Liver (tissue), 9 donors: ENCODE measurements around the gene JAML. TPM values are rescaled to one million over a fixed set of nuclear protein-coding genes. Genes with fewer than 3 reads are reported as not detected.

Experiments used
- DNase-seq: peaks from one replicate; pipeline ENCODE4 v3.0.0-alpha.2; 2017; ENCODE audit warnings: low spot score
- H3K27ac ChIP-seq, 2 donors: one replicate each; pipeline ENCODE4 v1.7.0; 2013; ENCODE audit warnings: inconsistent platforms in 2 of 2, low read length in 2 of 2, control low read depth in 1 of 2, low read depth in 1 of 2, mild to moderate bottlenecking in 1 of 2
- H3K27me3 ChIP-seq, 4 donors: one replicate each; pipeline versions ENCODE4 v1.6.1 to v1.7.0; 2013; ENCODE audit warnings: low read length in 3 of 4, inconsistent platforms in 1 of 4, mild to moderate bottlenecking in 1 of 4, moderate library complexity in 1 of 4; ENCODE audit not compliant: control insufficient read depth in 4 of 4, insufficient read depth in 4 of 4
- H3K36me3 ChIP-seq, 4 donors: one replicate each; pipeline versions ENCODE4 v1.6.1 to v1.7.0; 2013; ENCODE audit warnings: low read length in 3 of 4, mild to moderate bottlenecking in 3 of 4, low read depth in 1 of 4, moderate library complexity in 1 of 4; ENCODE audit not compliant: control insufficient read depth in 4 of 4, insufficient read depth in 3 of 4
- H3K4me1 ChIP-seq, 4 donors: one replicate each; pipeline versions ENCODE4 v1.6.1 to v1.7.0; 2013; ENCODE audit warnings: low read length in 3 of 4, mild to moderate bottlenecking in 3 of 4, moderate library complexity in 1 of 4; ENCODE audit not compliant: control insufficient read depth in 4 of 4, insufficient read depth in 4 of 4
- H3K4me3 ChIP-seq, 3 donors: one replicate each; pipeline versions ENCODE4 v1.6.1 to v1.7.0; 2013; ENCODE audit warnings: low read length in 3 of 3, control low read depth in 1 of 3, low read depth in 1 of 3, mild to moderate bottlenecking in 1 of 3
- H3K9ac ChIP-seq, 2 donors: one replicate each; pipeline ENCODE4 v1.7.0; 2013; ENCODE audit warnings: low read length in 2 of 2, mild to moderate bottlenecking in 2 of 2, moderate library complexity in 2 of 2, control low read depth in 1 of 2, low read depth in 1 of 2
- H3K9me3 ChIP-seq, 4 donors: one replicate each; pipeline versions ENCODE4 v1.6.1 to v1.7.0; 2013; ENCODE audit warnings: low read length in 3 of 4; ENCODE audit not compliant: control insufficient read depth in 4 of 4
- ATF3 ChIP-seq: IDR thresholded peaks from 2 replicates; pipeline ENCODE4 v1.6.1; 2016; ENCODE audit warnings: antibody characterized with exemption
- CTCF ChIP-seq: fragments of 150-350 bp; IDR thresholded peaks from 2 replicates; pipeline ENCODE4 v1.5.1; 2017; ENCODE audit warnings: improper control_type of control experiment, low read depth, low read length; ENCODE audit not compliant: missing input control
- EGR1 ChIP-seq, 2 donors: IDR thresholded peaks; 2 replicates each; pipeline ENCODE4 v1.6.1; 2016 to 2018; ENCODE audit warnings: antibody characterized with exemption in 2 of 2, low read depth in 2 of 2
- FOXA1 ChIP-seq: IDR thresholded peaks from 2 replicates; pipeline ENCODE4 v1.6.1; 2016; ENCODE audit warnings: antibody characterized with exemption
- FOXA2 ChIP-seq: IDR thresholded peaks from 2 replicates; pipeline ENCODE4 v1.6.1; 2016; ENCODE audit warnings: antibody characterized with exemption
- GABPA ChIP-seq, 2 donors: IDR thresholded peaks in 1 of 2; conservative IDR thresholded peaks in 1 of 2; 2 replicates each; pipeline ENCODE4 v1.6.1; 2016; ENCODE audit warnings: antibody characterized with exemption in 2 of 2, mild to moderate bottlenecking in 1 of 2, moderate library complexity in 1 of 2
- HNF4A ChIP-seq, 2 donors: conservative IDR thresholded peaks; 2 replicates each; pipeline ENCODE4 v1.6.1; 2016; ENCODE audit warnings: antibody characterized with exemption in 2 of 2, mild to moderate bottlenecking in 2 of 2
- HNF4G ChIP-seq: IDR thresholded peaks from 2 replicates; pipeline ENCODE4 v1.6.1; 2016; ENCODE audit warnings: antibody characterized with exemption
- JUND ChIP-seq, 2 donors: IDR thresholded peaks; 2 replicates each; pipeline ENCODE4 v1.6.1; 2016; ENCODE audit warnings: antibody characterized with exemption in 2 of 2
- NR2F2 ChIP-seq: IDR thresholded peaks from 2 replicates; pipeline ENCODE4 v1.6.1; 2016; ENCODE audit warnings: antibody characterized with exemption
- RAD21 ChIP-seq, 2 donors: IDR thresholded peaks; 2 replicates each; pipeline ENCODE4 v1.6.1; 2016; ENCODE audit warnings: antibody characterized with exemption in 2 of 2, mild to moderate bottlenecking in 2 of 2
- RXRA ChIP-seq, 2 donors: IDR thresholded peaks; 2 replicates each; pipeline ENCODE4 v1.6.1; 2017 to 2018; ENCODE audit warnings: antibody characterized with exemption in 2 of 2, mild to moderate bottlenecking in 1 of 2
- SP1 ChIP-seq: IDR thresholded peaks from 2 replicates; pipeline ENCODE4 v1.6.1; 2018; ENCODE audit warnings: antibody characterized with exemption, mild to moderate bottlenecking
- TAF1 ChIP-seq: conservative IDR thresholded peaks from 2 replicates; pipeline ENCODE4 v1.6.1; 2016; ENCODE audit warnings: antibody characterized with exemption, mild to moderate bottlenecking
- YY1 ChIP-seq: IDR thresholded peaks from 2 replicates; pipeline ENCODE4 v1.6.1; 2016; ENCODE audit warnings: antibody characterized with exemption, mild to moderate bottlenecking
- ZBTB33 ChIP-seq: IDR thresholded peaks from 2 replicates; pipeline ENCODE4 v1.6.1; 2016; ENCODE audit warnings: antibody characterized with exemption
- WGBS: extraction: QIAGEN DNeasy Blood & Tissue Kit; methylation state at CpG from one replicate; pipeline ENCODE4 v1.1.7; 2013; 5-methylcytosine and 5-hydroxymethylcytosine counted together
- polyA plus RNA-seq, 2 donors: library from polyadenylated mRNA; stranded (reverse) in 1 of 2; unstranded in 1 of 2; fragments of 200-250 nt in 1 of 2; fragments of >200 nt in 1 of 2; fragmentation: Nextera tagmentation in 1 of 2; extraction: Ambion mirVana in 1 of 2; gene quantifications; one replicate each; pipeline versions ENCODE4 v1.2.1 to v1.2.3, GENCODE V29; 2013 to 2015
- total RNA-seq, 2 donors: library from RNA; depleted of rRNA; stranded (reverse); fragments of >200 nt; gene quantifications; one replicate each; pipeline ENCODE4 v1.2.3, GENCODE V29; 2014
- TF ChIP-seq, protein P1 (sequence below): IDR thresholded peaks from 2 replicates; pipeline ENCODE4 v1.6.1; 2016; ENCODE audit warnings: antibody characterized with exemption
- donor health status: healthy.
- donor health status: healthy.
- donor health status: healthy.
- donor health status: healthy.
- donor health status: healthy.

JAML gene
- total and polyA plus RNA-seq, 4 donors, result 2.2 to 13.5 (median 6.5) TPM

DNA sequence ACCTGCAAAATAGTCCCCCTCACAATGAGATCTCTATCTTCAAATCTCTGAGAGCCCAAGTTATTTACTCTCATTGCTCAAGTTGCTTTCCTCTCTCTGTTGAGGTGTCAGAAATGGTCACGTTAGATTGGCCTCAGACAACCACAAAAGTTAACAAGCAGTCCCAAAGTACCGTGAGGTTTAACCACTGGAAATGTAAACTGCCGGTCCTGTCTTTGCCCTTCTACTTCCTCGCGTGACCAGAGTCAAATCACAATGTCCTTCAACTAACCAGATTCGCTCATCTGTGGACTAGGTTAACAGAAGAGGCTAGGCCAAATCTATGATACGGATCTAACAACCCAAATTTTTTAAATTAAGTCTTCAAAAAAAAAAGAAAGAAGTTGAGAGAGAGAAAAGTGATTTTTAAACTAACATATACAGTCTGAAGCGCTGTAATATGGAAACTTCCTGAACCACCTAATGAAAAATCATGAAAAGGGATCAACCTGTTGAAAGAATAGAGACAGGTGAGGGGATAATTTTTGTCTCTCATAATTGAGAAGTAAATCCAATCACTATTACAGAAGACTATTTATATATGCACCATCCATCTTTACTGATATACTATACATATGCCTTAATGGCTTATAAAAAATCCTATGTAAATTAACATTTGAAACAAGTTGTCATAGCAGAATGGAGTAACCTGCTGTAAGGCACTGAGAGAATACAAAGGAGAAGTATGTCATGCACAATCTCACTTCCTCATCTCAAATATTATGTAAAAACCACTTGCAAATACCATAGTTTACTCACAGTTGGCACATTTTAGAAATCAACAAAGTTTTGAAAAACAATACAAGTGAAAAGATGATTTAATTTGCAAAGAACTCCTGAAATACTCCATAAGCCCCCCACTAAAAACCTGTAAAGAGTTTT is 3.3 kb upstream of the JAML start:
- Histone ChIP-seq H3K4me3 (no peak overlapping the region), H3K36me3 (peaks cover 4 to 10% (median 7%) of the 10 kb centered on the region in 4 donors), H3K9ac (no peak overlapping the region), H3K4me1 (no peaks in the 10 kb centered on the region), H3K27me3 (no peaks in the 10 kb centered on the region), H3K27ac (peak overlapping the region; percentile 8 to 23), H3K9me3 (no peaks in the 10 kb centered on the region)
- DNase-seq, result no peak
- 82% methylated on average over 8 of the region's 8 CpGs for WGBS
- TF ChIP-seq NR2F2 (no peak), HNF4G (no peak), HNF4A (conservative IDR thresholded peaks at IDR 0.05) (no peak), FOXA1 (no peak), SP1 (no peak), EGR1 (IDR thresholded peaks at IDR 0.05; ENCODE audit: low read depth in 2 of 2) (no peak), YY1 (no peak), RXRA (IDR thresholded peaks at IDR 0.05) (no peak), GABPA (IDR thresholded peaks at IDR 0.05 in 1 of 2, conservative IDR thresholded peaks at IDR 0.05 in 1 of 2) (no peak), CTCF (no peak), ZBTB33 (no peak), JUND (IDR thresholded peaks at IDR 0.05) (no peak), FOXA2 (no peak), TAF1 (no peak)
- TF ChIP-seq, protein P1, sequence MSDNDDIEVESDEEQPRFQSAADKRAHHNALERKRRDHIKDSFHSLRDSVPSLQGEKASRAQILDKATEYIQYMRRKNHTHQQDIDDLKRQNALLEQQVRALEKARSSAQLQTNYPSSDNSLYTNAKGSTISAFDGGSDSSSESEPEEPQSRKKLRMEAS, result no peak

GRCh38 chr11:118226781-118227180 is 2.0 kb upstream of the JAML start:
- peaks cover 0 to 5% (median 1%) of the 10 kb centered on the region in 4 donors for H3K36me3 ChIP-seq
- 83% methylated on average over 2 of the region's 2 CpGs for WGBS
- H3K9ac ChIP-seq, result no peak overlapping the region
- TF ChIP-seq GABPA (IDR thresholded peaks at IDR 0.05 in 1 of 2, conservative IDR thresholded peaks at IDR 0.05 in 1 of 2), result no peak
- TF ChIP-seq RXRA (IDR thresholded peaks at IDR 0.05), result no peak
- no peak for TF ChIP-seq HNF4G
- TF ChIP-seq HNF4A (conservative IDR thresholded peaks at IDR 0.05), result no peak
- TF ChIP-seq JUND (IDR thresholded peaks at IDR 0.05), result no peak
- no peak for TF ChIP-seq ZBTB33
- no peak for TF ChIP-seq ATF3
- no peak for TF ChIP-seq TAF1
- no peak for TF ChIP-seq SP1
- no peak for TF ChIP-seq FOXA2
- TF ChIP-seq NR2F2, result no peak
- TF ChIP-seq, protein P1, result no peak
- no peak for TF ChIP-seq EGR1 (IDR thresholded peaks at IDR 0.05; ENCODE audit: low read depth in 2 of 2)
- no peak for TF ChIP-seq YY1
- no peak for TF ChIP-seq FOXA1
- TF ChIP-seq RAD21 (IDR thresholded peaks at IDR 0.05), result no peak
- no peak for DNase-seq
- no peak overlapping the region for H3K4me3 ChIP-seq
- H3K4me1 ChIP-seq, result no peaks in the 10 kb centered on the region
- H3K27ac ChIP-seq, result no peak overlapping the region
- no peaks in the 10 kb centered on the region for H3K9me3 ChIP-seq
- no peaks in the 10 kb centered on the region for H3K27me3 ChIP-seq
